IMR-90 (cell line): Measurements from ENCODE around the gene POLD4.

Experiments
- MXI1 ChIP-seq: IDR thresholded peaks from 2 replicates; pipeline ENCODE4 v1.6.1; 2012; ENCODE audit warnings: low read depth, mild to moderate bottlenecking, low read length, moderate library complexity, borderline replicate concordance
- POLR2A ChIP-seq: IDR thresholded peaks from 2 replicates; pipeline ENCODE4 v1.6.1; 2012; ENCODE audit warnings: mild to moderate bottlenecking, low read depth, low read length
- RCOR1 ChIP-seq: IDR thresholded peaks from 2 replicates; pipeline ENCODE4 v1.6.1; 2012; ENCODE audit warnings: mild to moderate bottlenecking, low read length, improper control_type of control experiment; ENCODE audit not compliant: insufficient replicate concordance
- RFX5 ChIP-seq: IDR thresholded peaks from 2 replicates; pipeline ENCODE4 v1.8.0; 2012; ENCODE audit warnings: low read depth, mild to moderate bottlenecking, low read length, moderate library complexity
- TF ChIP-seq, protein P1 (sequence below): fragments of 150-350 bp; IDR thresholded peaks from 2 replicates; pipeline ENCODE4 v1.6.1; 2017; ENCODE audit warnings: mild to moderate bottlenecking, antibody characterized with exemption, low read length, low read depth
- TF ChIP-seq, protein P2 (sequence below): conservative IDR thresholded peaks from 2 replicates; pipeline ENCODE4 v1.5.1; 2012; ENCODE audit warnings: mild to moderate bottlenecking, low read depth, low read length, improper control_type of control experiment

DNA sequence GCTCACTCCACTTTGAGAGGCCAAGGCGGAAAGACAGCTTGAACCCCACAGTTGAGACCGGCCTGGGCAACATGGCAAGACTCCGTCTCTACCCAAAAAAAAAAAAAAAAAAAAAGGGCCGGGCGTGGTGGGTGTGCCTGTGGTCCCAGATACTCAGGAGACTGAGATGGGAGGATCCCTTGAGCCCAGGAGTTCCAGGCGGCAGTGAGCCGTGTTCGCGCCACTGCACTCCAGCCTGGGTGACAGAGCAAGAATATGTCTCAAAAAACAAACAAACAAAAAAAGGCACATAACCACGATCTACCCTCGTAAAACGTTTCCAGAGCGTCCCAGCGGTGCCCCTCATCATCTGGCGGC, 37.6 kb upstream of the POLD4 start:
- TF ChIP-seq, protein P1, sequence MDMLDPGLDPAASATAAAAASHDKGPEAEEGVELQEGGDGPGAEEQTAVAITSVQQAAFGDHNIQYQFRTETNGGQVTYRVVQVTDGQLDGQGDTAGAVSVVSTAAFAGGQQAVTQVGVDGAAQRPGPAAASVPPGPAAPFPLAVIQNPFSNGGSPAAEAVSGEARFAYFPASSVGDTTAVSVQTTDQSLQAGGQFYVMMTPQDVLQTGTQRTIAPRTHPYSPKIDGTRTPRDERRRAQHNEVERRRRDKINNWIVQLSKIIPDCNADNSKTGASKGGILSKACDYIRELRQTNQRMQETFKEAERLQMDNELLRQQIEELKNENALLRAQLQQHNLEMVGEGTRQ, result no peak
- TF ChIP-seq, protein P2, sequence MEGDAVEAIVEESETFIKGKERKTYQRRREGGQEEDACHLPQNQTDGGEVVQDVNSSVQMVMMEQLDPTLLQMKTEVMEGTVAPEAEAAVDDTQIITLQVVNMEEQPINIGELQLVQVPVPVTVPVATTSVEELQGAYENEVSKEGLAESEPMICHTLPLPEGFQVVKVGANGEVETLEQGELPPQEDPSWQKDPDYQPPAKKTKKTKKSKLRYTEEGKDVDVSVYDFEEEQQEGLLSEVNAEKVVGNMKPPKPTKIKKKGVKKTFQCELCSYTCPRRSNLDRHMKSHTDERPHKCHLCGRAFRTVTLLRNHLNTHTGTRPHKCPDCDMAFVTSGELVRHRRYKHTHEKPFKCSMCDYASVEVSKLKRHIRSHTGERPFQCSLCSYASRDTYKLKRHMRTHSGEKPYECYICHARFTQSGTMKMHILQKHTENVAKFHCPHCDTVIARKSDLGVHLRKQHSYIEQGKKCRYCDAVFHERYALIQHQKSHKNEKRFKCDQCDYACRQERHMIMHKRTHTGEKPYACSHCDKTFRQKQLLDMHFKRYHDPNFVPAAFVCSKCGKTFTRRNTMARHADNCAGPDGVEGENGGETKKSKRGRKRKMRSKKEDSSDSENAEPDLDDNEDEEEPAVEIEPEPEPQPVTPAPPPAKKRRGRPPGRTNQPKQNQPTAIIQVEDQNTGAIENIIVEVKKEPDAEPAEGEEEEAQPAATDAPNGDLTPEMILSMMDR, result no peak
- TF ChIP-seq POLR2A (no peak; the same call in 1 of the 2 replicates), RCOR1 (no peak), MXI1 (no peak), RFX5 (no peak)
